HG02798 (cell line): ENCODE data around the gene VAMP5.
"Not testable (repeated sequence)": the region's sequence is repeated elsewhere in the genome, so short reads cannot be mapped to it uniquely, and the experiment has no call there.

Source experiments
- ATAC-seq: cut with Tn5 transposase; IDR thresholded peaks from one replicate; pipeline ENCODE4 v1.9.1; 2021; ENCODE audit warnings: mild to moderate bottlenecking; ENCODE audit not compliant: unreplicated experiment, poor library complexity

Gene VAMP5

DNA sequence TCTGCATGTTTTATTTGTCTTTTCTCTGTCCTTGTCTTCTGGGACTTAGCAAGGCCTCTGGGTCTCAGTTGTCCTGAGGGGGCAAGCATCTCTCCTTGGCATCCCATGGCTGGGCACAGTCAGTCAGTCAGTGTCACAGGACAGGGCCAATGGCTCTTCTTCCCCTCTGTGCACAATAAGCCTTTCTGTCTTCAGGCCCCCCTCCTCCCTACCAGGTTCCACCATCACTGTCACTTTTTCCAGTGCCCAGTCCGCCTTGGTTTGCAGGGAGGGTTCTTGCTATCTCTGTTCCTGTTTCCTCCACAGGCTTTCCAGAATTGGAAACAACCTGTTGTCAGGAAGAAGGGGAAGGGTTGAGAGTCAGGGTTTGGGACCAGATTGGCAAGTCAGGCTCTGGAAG lies 1.7 kb upstream of the VAMP5 start:
- ATAC-seq, result no peak

DNA sequence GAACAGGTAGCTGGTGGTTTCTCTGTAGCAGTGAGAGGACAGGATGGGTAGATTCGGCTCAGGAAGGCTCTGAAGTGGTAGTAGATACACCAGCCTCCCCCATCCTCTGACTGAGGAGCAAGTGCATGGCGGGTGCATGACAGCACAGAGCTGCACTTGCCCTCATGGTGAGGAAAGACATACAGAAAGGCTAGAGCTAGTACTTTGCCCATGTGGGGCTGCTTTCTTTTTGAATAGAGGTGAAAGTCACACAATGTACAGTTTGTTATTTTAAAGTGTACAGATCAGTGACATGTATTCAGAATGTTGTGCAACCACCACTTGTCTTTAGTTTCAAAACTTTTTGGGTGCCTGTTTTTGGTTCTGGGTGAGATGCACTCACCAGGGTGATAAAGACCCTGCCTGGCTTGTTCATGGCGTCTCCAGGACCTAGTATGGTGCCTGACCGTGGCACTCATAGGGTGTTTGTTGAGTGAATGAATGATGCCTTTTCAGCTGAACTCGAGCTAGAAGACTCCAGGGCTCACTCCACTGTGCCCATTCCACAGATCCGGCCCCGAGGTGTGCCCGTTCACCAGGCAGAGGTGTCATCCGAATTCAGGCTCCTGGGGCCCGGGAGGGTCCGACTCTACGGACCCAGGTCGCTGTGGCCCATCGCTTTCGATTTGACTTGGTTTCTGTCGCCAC lies 421 bp upstream of the VAMP5 start:
- peak; percentile 8 for ATAC-seq

GRCh38 chr2:85584857-85585780 lies 888 bp downstream of the VAMP5 start:
- peak; percentile 46 for ATAC-seq

DNA sequence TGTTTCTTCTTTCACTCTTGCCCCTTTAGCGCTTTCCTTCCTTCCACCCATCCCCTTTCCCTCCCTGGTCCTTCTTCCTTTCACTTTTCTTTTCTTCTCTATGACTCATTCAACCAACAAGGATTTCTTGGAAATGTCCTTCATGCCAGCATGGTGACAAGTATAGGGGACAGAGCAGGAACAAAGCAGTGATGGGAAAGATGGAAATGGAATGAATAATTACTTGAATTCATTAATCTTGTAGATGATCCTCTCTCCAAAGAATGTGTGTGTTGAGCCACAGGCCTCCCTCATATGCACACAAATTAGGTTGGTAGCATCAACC lies 1.5 kb downstream of the VAMP5 start:
- no peak for ATAC-seq

- no peak for ATAC-seq
Measured at GRCh38 chr2:85588236-85588635, 4.0 kb downstream of the VAMP5 start.

DNA sequence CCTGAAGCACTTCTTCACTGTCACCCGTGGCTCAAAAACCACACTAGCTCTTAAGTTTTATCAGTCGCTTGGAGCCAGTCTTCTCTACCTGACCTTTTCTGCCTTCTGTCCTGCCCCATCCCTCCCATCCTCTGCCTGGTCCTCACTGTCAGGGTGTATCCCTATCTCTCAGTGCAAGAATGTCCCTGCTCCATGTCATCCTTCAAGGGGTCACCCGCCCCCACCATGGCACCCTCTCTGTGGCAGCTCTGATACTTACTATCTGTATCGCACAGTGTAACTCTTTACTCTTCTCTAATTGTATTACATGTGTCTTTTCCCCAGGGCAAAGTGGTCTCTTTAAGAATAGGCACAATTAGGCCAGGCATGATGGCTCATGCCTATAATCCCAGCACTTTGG lies 4.4 kb downstream of the VAMP5 start:
- no peak for ATAC-seq

DNA sequence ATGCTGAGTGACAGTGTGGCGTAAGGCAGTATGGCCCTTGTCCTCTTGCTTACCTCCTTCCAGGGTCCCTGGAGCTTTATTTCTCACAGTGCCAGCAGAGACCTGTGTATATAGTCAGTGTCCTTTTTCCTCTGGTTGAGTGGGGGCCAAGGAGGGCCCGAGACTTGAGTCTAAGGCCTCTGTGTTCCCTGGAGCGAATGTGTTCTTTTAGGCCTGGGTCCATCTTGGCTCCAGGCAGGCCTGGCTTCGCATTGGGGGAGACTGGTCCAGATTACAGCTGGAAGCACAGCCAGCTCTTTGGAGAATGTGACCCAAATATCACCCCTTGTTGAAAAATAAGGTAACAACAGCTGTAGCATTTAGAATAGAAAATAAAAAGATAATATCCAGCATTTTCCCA lies 5.0 kb downstream of the VAMP5 start:
- ATAC-seq, result no peak

- no peak for ATAC-seq
Measured at GRCh38 chr2:85589982-85590791, 6.0 kb downstream of the VAMP5 start.

- no peak for ATAC-seq
Measured at GRCh38 chr2:85590950-85591349, 6.7 kb downstream of the VAMP5 start.

- ATAC-seq, result no peak
Measured at GRCh38 chr2:85591563-85591962, 7.3 kb downstream of the VAMP5 start.

GRCh38 chr2:85592299-85592698 lies 8.1 kb downstream of the VAMP5 start:
- not testable (repeated sequence) for ATAC-seq

DNA sequence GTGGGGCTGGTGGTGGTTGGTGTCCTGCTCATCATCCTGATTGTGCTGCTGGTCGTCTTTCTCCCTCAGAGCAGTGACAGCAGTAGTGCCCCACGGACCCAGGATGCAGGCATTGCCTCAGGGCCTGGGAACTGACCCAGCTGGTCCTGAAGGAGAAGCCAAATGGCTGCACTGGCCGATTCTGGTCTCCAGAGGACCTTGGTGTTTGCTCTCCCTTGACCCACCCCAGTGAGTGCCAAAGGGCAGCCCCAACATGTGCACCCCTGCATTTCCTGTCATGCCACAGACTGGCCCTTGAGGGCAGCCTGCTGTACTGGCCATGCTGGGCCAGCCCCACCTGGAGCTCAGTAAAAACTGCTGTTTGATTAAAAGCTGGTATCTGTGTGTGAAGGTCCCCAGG lies 8.8 kb downstream of the VAMP5 start:
- no peak for ATAC-seq

- ATAC-seq, result no peak
Measured at GRCh38 chr2:85594715-85595300, 10.6 kb downstream of the VAMP5 start.

DNA sequence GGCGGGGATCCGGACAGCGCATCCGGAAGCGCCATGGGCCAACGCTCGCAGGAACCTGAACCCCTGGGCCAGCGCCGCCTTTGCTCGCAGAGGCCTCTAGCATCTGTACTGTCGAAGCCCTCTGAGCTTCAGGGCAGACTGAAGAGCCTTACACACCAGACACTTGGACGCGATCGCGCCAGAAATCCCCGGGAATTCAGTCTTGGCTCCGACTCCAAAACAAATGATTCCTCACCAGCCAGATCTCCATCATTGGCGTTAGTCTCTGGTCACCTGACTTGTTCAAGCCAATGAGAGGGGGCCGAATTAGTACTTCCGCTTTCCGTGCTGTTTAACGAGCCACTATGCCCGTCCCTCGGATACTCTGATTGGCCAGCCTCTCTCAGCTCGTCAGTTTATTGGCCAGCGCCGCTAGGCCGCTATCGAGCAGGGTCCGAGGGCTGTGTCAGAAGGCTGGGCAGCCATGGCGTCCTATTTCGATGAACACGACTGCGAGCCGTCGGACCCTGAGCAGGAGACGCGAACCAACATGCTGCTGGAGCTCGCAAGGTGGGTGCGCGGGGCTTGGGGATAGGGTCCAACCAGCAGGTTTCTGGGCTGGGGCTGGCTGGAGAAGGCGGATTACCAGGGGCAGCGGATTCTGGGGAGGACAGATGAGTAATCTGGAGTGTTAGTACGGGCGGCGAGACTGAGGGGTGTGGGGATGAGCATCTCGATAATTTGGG lies 11.2 kb downstream of the VAMP5 start, which contains the start of gene RNF181:
Gene RNF181 (plus strand): TSS at position 445 of the 725 bp plus-strand sequence. CDS start 19 bp downstream, at position 464.
- ATAC-seq, result peak; percentile 99

- no peak for ATAC-seq
Measured at GRCh38 chr2:85596026-85596333, 11.7 kb downstream of the VAMP5 start.

DNA sequence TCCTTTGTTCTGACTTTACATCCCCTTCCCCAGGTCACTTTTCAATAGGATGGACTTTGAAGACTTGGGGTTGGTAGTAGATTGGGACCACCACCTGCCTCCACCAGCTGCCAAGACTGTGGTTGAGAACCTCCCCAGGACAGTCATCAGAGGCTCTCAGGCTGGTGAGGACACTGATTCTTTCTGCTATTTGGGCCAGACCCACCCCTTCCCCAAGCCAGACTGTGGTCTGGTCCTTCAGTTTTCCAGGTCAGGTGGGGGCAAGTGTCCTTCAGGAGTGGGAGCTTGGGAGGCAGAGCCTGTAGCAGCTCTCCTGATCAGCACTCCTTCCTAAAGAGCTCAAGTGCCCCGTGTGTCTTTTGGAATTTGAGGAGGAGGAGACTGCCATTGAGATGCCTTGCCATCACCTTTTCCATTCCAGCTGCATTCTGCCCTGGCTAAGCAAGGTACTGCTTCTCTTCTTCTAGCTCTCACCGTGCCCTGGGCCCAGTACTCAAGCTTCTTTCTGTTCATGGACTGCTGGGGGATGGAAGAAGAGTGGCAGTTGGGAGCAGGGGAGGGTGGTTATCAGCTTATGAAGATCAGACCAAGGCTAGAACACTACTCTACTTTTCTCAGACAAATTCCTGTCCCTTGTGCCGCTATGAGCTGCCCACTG lies 12.4 kb downstream of the VAMP5 start:
- ATAC-seq, result no peak

DNA sequence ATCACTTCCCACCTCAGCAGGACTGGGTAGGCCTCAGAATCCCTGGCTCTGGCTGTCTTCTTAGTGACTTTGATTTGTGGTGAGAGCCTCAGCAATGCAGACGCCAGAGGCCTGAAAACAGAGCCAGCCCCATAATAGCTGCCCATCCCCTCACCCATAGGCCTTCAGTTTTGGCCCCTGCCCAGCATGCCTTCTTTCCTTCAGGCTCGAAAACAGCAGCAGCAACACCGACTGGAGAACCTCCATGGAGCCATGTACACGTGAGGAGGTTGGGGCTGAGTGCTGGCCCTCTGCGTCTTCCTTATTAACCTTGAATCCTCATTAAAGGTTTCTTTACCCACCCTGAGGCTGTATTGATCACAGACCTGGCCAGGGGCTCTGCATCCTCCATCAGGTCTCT lies 13.0 kb downstream of the VAMP5 start:
- no peak for ATAC-seq

DNA sequence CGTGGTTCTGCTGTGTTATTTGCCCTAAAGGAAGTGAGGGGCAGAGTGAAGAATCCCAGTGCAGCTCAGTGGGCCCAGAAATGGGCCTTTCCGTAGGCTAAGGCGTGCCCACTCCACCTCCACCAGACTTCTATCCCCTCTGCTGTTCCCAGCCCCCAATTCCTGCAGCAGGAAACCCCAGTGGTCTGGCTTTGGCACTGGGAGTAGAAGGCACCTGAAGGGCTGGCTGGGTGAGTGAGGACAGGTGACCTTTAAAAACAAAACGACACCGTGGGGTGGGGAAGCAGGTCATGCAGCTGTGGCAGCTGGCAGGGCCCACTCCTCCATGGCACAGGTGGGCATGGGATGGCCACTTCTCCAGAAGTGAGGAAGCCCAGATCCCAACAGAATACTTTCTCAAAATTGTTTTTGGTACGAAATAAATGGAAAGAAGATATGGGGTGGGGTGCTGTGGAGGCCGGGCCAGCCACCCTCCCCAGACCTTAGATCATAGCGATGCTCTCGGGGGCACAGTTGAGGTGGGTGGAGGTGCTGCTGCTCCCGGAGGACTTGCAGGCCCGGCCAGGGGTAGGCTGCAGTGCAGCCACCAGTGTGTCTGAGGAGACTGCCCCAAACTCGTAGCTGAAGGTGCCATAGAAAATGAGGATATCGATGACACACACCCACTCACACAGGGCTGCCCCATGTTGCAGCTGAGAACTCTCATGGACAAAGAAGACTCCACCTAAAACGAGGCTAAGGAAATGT lies 14.5 kb downstream of the VAMP5 start:
- ATAC-seq, result no peak
